IMR-90 (cell line): ENCODE data around the gene AP2B1. TPM values are rescaled to one million over a fixed set of nuclear protein-coding genes. Genes with fewer than 3 reads are reported as not detected.

Source experiments
- ATAC-seq: fragments of 200-7000 bp; cut with Tn5 transposase; 2 replicates; pipeline ENCODE4 v1.9.1; 2020; ENCODE audit warnings: low read depth, mild to moderate bottlenecking, moderate library complexity
- BruUV-seq: library from RNA; stranded (reverse); fragments of 400-500 nt; replicated peaks from 2 replicates; lab custom pipeline; 2021; lab: Mats Ljungman, UMichigan
- CTCF ChIA-PET: fragments of 300-600 bp; formaldehyde crosslinking; extraction: SDS; loops from one replicate; lab custom pipeline; 2021; ENCODE audit warnings: antibody characterized with exemption; lab: Yijun Ruan, JAX
- POLR2A ChIA-PET: fragments of 300-600 bp; sonication (Branson Sonifier 250); formaldehyde crosslinking; loops from one replicate; lab custom pipeline; 2022; ENCODE audit warnings: antibody characterized with exemption; ENCODE audit not compliant: unreplicated experiment; lab: Charles Lee
- DNase-seq: peaks from one replicate; pipeline ENCODE4 v3.0.0; 2013
- H2AFZ ChIP-seq: replicated peaks from 2 replicates; pipeline ENCODE3; 2013; ENCODE audit warnings: low read length, mild to moderate bottlenecking; ENCODE audit not compliant: poor library complexity
- H2AK5ac ChIP-seq: 2 replicates; pipeline ENCODE4 v1.6.1; 2013; ENCODE audit warnings: low read depth, low read length, inconsistent platforms
- H2AK9ac ChIP-seq: replicated peaks from 2 replicates; pipeline ENCODE3; 2013; ENCODE audit warnings: mild to moderate bottlenecking, low read depth, low read length, moderate library complexity; ENCODE audit not compliant: poor library complexity
- H2BK120ac ChIP-seq: 2 replicates; pipeline ENCODE4 v1.6.1; 2013; ENCODE audit warnings: low read depth, low read length, inconsistent platforms
- H2BK15ac ChIP-seq: 3 replicates; pipeline ENCODE4 v1.6.1; 2013; ENCODE audit warnings: low read depth, low read length, inconsistent platforms
- H2BK20ac ChIP-seq: 2 replicates; pipeline ENCODE4 v1.6.1; 2013; ENCODE audit warnings: low read depth, mild to moderate bottlenecking, inconsistent platforms, low read length, moderate library complexity
- H2BK5ac ChIP-seq: 2 replicates; pipeline ENCODE4 v1.6.1; 2013; ENCODE audit warnings: mild to moderate bottlenecking, low read depth, low read length, inconsistent platforms; ENCODE audit not compliant: poor library complexity, severe bottlenecking
- H3K14ac ChIP-seq: replicated peaks from 2 replicates; pipeline ENCODE4 v1.6.1; 2013; ENCODE audit warnings: low read depth, low read length, inconsistent platforms
- H3K18ac ChIP-seq: 2 replicates; pipeline ENCODE4 v1.6.1; 2013; ENCODE audit warnings: low read depth, low read length, control low read depth
- H3K23ac ChIP-seq: 2 replicates; pipeline ENCODE4 v1.6.1; 2013; ENCODE audit warnings: low read depth, low read length, inconsistent platforms
- H3K27ac ChIP-seq: 2 replicates; pipeline ENCODE4 v1.5.1; 2013; ENCODE audit warnings: mild to moderate bottlenecking, control low read depth, low read length; ENCODE audit not compliant: insufficient read depth
- H3K27me3 ChIP-seq: 2 replicates; pipeline ENCODE4 v1.6.1; 2013; ENCODE audit warnings: low read length; ENCODE audit not compliant: control insufficient read depth, insufficient read depth
- H3K36me3 ChIP-seq: 2 replicates; pipeline ENCODE4 v1.6.1; 2013; ENCODE audit warnings: low read length, mixed read lengths; ENCODE audit not compliant: control insufficient read depth, insufficient read depth
- H3K4ac ChIP-seq: 2 replicates; pipeline ENCODE4 v1.6.1; 2013; ENCODE audit warnings: low read depth, low read length, inconsistent platforms
- H3K4me1 ChIP-seq: 2 replicates; pipeline ENCODE4 v1.6.1; 2013; ENCODE audit warnings: low read length, mixed read lengths; ENCODE audit not compliant: control insufficient read depth, insufficient read depth
- H3K4me2 ChIP-seq: 2 replicates; pipeline ENCODE4 v1.6.1; 2013; ENCODE audit warnings: low read depth, mild to moderate bottlenecking, control low read depth, low read length, moderate library complexity
- H3K4me3 ChIP-seq: 2 replicates; pipeline ENCODE4 v1.5.1; 2013; ENCODE audit warnings: low read depth, mild to moderate bottlenecking, control low read depth, low read length, moderate library complexity; ENCODE audit not compliant: insufficient read depth
- H3K56ac ChIP-seq: 2 replicates; pipeline ENCODE4 v1.6.1; 2013; ENCODE audit warnings: low read length, inconsistent platforms; ENCODE audit not compliant: insufficient read depth; ENCODE audit errors: extremely low read depth
- H3K79me1 ChIP-seq, 2 experiments: 2 replicates each; pipeline ENCODE4 v1.6.1; 2013; ENCODE audit warnings: low read length in 2 of 2, inconsistent platforms in 1 of 2, low read depth in 1 of 2
- H3K9ac ChIP-seq: 2 replicates; pipeline ENCODE4 v1.6.1; 2013; ENCODE audit warnings: low read depth, low read length, control low read depth
- H3K9me1 ChIP-seq: 2 replicates; pipeline ENCODE4 v1.6.1; 2013; ENCODE audit warnings: low read length, inconsistent platforms; ENCODE audit not compliant: insufficient read depth
- H3K9me3 ChIP-seq: 2 replicates; pipeline ENCODE4 v1.6.1; 2013; ENCODE audit warnings: low read length; ENCODE audit not compliant: control insufficient read depth, insufficient read depth
- H4K20me1 ChIP-seq: 2 replicates; pipeline ENCODE4 v1.6.1; 2013; ENCODE audit warnings: low read length, inconsistent platforms; ENCODE audit not compliant: insufficient read depth
- H4K5ac ChIP-seq: 2 replicates; pipeline ENCODE4 v1.6.1; 2013; ENCODE audit warnings: mild to moderate bottlenecking, low read depth, low read length, control low read depth
- H4K8ac ChIP-seq, 2 experiments: 2 replicates each; pipeline ENCODE4 v1.6.1; 2013; ENCODE audit warnings: low read depth in 2 of 2, low read length in 2 of 2, control low read depth in 1 of 2, inconsistent platforms in 1 of 2
- H4K91ac ChIP-seq: 2 replicates; pipeline ENCODE4 v1.6.1; 2013; ENCODE audit warnings: low read depth, low read length, inconsistent platforms; ENCODE audit not compliant: insufficient read depth
- BHLHE40 ChIP-seq: fragments of 150-350 bp; IDR thresholded peaks from 2 replicates; pipeline ENCODE4 v1.6.1; 2016; ENCODE audit warnings: mild to moderate bottlenecking, low read depth, low read length
- CEBPB ChIP-seq: IDR thresholded peaks from 2 replicates; pipeline ENCODE4 v1.6.1; 2012; ENCODE audit warnings: low read depth, low read length, improper control_type of control experiment
- CHD1 ChIP-seq: IDR thresholded peaks from 2 replicates; pipeline ENCODE4 v1.6.1; 2012; ENCODE audit warnings: low read depth, low read length, improper control_type of control experiment
- FOS ChIP-seq: fragments of 150-350 bp; IDR thresholded peaks from 2 replicates; pipeline ENCODE4 v1.6.1; 2016; ENCODE audit warnings: low read depth, low read length
- MAZ ChIP-seq: IDR thresholded peaks from 2 replicates; pipeline ENCODE4 v1.6.1; 2012; ENCODE audit warnings: low read depth, mild to moderate bottlenecking, low read length, improper control_type of control experiment, moderate library complexity, borderline replicate concordance
- MXI1 ChIP-seq: IDR thresholded peaks from 2 replicates; pipeline ENCODE4 v1.6.1; 2012; ENCODE audit warnings: low read depth, mild to moderate bottlenecking, low read length, moderate library complexity, borderline replicate concordance
- POLR2A ChIP-seq: IDR thresholded peaks from 2 replicates; pipeline ENCODE4 v1.6.1; 2012; ENCODE audit warnings: mild to moderate bottlenecking, low read depth, low read length
- RCOR1 ChIP-seq: IDR thresholded peaks from 2 replicates; pipeline ENCODE4 v1.6.1; 2012; ENCODE audit warnings: mild to moderate bottlenecking, low read length, improper control_type of control experiment; ENCODE audit not compliant: insufficient replicate concordance
- WGBS, 2 experiments: methylation state at CpG; one replicate each; pipeline versions ENCODE4 v1.1.5 to v1.1.7; 2013; ENCODE audit warnings: missing lambda C conversion rate in 2 of 2; ENCODE audit not compliant: insufficient read length in 1 of 2; ENCODE audit errors: extremely low coverage in 2 of 2; 5-methylcytosine and 5-hydroxymethylcytosine counted together
- dilution Hi-C: fragments of 300-500 bp; cut with HindIII; formaldehyde crosslinking; loops from one replicate; pipeline ENCODE4 v1.14.3; 2018; ENCODE audit warnings: low sequenced_read_pairs; ENCODE audit not compliant: unreplicated experiment
- in situ Hi-C: fragments of 300-500 bp; cut with MboI; formaldehyde crosslinking; loops from 3 replicates; pipeline ENCODE4 v1.14.3; 2019; ENCODE audit warnings: low sequenced_read_pairs, inconsistent platforms, mixed read lengths
- intact Hi-C: fragments of 100-400 bp; cut with micrococcal nuclease; formaldehyde crosslinking; loops from 2 replicates; pipeline ENCODE4 v1.10.0; 2022
- polyA plus RNA-seq, 3 experiments: library from polyadenylated mRNA; depleted of rRNA; stranded (reverse); fragments of >200 nt; gene quantifications; 2 replicates each; pipeline ENCODE4 v1.2.3, GENCODE V29; 2012; ENCODE audit warnings: low replicate concordance in 1 of 3
- total RNA-seq: library from RNA; depleted of rRNA; stranded (reverse); fragments of >200 nt; gene quantifications from 2 replicates; pipeline ENCODE4 v1.2.3, GENCODE V29; 2012
- TF ChIP-seq, protein P1 (sequence below): conservative IDR thresholded peaks from 2 replicates; pipeline ENCODE4 v1.5.1; 2012; ENCODE audit warnings: mild to moderate bottlenecking, low read depth, low read length, improper control_type of control experiment

AP2B1 gene
- total and polyA plus RNA-seq, 2 of the 4 experiments (the other 2 are of a cell fraction) = 102 to 125 TPM

GRCh38 chr17:35578197-35578928 lies 8.8 kb upstream of the AP2B1 start, which contains the start of gene PEX12:
Gene PEX12, minus strand, starts transcription at chr17:35578571. Its CDS starts 550 bp downstream, at chr17:35578021.
- BruUV-seq = no TSS peak
- Histone ChIP-seq H2AK5ac (peak within 1 kb of the TSS; percentile 97), H3K36me3 (peaks cover 4% of the 10 kb centered on the region), H4K8ac (peak within 1 kb of the TSS; percentile 94 to 99), H2AK9ac (peak within 1 kb of the TSS; percentile 99), H4K91ac (peak within 1 kb of the TSS; percentile 91), H3K23ac (peak within 1 kb of the TSS; percentile 97), H3K27me3 (no peaks in the 10 kb centered on the region), H3K9me3 (no peaks in the 10 kb centered on the region), H2BK15ac (no peak within 1 kb of the TSS), H3K14ac (peak within 1 kb of the TSS; percentile 96), H3K4ac (peak within 1 kb of the TSS; percentile 98), H3K56ac (peak within 1 kb of the TSS; percentile 77), H3K9me1 (peaks cover 8% of the 10 kb centered on the region; the same call in 1 of the 2 replicates), H3K18ac (peak within 1 kb of the TSS; percentile 56), H3K4me3 (peak within 1 kb of the TSS; percentile 79), H2BK5ac (peak within 1 kb of the TSS; percentile 75), H3K4me1 (peaks cover 2% of the 10 kb centered on the region), H3K79me1 (peaks cover 22 to 28% of the 10 kb centered on the region in 2 experiments; a peak in 3 of 4 replicates), H2BK120ac (peak within 1 kb of the TSS; percentile 50), H2AFZ (peak within 1 kb of the TSS; percentile 98), H3K9ac (peak within 1 kb of the TSS; percentile 88), H3K4me2 (peak within 1 kb of the TSS; percentile 99), H4K20me1 (no peaks in the 10 kb centered on the region), H4K5ac (peak within 1 kb of the TSS; percentile 96), H3K27ac (peak within 1 kb of the TSS; percentile 83), H2BK20ac (peak within 1 kb of the TSS; percentile 16; the same call in 1 of the 2 replicates)
- DNase-seq (peak; percentile 80), ATAC-seq (peak; percentile 96)
- 0% methylated on average over 15 of the region's 45 CpGs; no CpG with 5 or more reads in 1 of the 2 experiments for WGBS, 2 experiments
- ChIA-PET POLR2A (interaction anchor here (0.9 to 1.3 kb wide), 4 partner anchors 8 to 135 kb away, joined by 3 to 6 read pairs (median 4); partner anchors contain the start of gene AP2B1), CTCF (interaction anchor here (1.4 kb wide), 1 partner anchor 11 kb away, joined by 6 read pairs; no protein-coding TSS in a partner anchor)
- intact Hi-C loops = loop anchor here (1.0 kb wide), 1 partner anchor 10 kb away; no protein-coding TSS in a partner anchor
- dilution Hi-C loops = no loop called here
- in situ Hi-C loops = loop anchor here (25.0 kb wide), 1 partner anchor 591 kb away; the partner anchor contains the start of gene LIG3
- TF ChIP-seq MXI1 (peak; percentile 75), FOS (no peak), MAZ (0 out of 2 replicates have a peak, but pooled peaks have one; percentile 24), BHLHE40 (no peak), POLR2A (peak; percentile 55; the same call in 1 of the 2 replicates), RCOR1 (no peak), CEBPB (no peak), CHD1 (no peak)
- TF ChIP-seq, protein P1, sequence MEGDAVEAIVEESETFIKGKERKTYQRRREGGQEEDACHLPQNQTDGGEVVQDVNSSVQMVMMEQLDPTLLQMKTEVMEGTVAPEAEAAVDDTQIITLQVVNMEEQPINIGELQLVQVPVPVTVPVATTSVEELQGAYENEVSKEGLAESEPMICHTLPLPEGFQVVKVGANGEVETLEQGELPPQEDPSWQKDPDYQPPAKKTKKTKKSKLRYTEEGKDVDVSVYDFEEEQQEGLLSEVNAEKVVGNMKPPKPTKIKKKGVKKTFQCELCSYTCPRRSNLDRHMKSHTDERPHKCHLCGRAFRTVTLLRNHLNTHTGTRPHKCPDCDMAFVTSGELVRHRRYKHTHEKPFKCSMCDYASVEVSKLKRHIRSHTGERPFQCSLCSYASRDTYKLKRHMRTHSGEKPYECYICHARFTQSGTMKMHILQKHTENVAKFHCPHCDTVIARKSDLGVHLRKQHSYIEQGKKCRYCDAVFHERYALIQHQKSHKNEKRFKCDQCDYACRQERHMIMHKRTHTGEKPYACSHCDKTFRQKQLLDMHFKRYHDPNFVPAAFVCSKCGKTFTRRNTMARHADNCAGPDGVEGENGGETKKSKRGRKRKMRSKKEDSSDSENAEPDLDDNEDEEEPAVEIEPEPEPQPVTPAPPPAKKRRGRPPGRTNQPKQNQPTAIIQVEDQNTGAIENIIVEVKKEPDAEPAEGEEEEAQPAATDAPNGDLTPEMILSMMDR = no peak
